Stimulated activated CD8-positive, alpha-beta memory T cell treated with anti-CD3 and anti-CD28 coated beads, Interleukin-4, amount 100 ng/mL, for 1 hour (primary cell): ENCODE data around the gene CASKIN1.

Experiments
- DNase-seq, 2 donors: peaks; one replicate each; pipeline ENCODE4 v3.0.0-alpha.2; 2020; ENCODE audit warnings: low read depth in 2 of 2, low spot score in 1 of 2

The CASKIN1 gene

DNA sequence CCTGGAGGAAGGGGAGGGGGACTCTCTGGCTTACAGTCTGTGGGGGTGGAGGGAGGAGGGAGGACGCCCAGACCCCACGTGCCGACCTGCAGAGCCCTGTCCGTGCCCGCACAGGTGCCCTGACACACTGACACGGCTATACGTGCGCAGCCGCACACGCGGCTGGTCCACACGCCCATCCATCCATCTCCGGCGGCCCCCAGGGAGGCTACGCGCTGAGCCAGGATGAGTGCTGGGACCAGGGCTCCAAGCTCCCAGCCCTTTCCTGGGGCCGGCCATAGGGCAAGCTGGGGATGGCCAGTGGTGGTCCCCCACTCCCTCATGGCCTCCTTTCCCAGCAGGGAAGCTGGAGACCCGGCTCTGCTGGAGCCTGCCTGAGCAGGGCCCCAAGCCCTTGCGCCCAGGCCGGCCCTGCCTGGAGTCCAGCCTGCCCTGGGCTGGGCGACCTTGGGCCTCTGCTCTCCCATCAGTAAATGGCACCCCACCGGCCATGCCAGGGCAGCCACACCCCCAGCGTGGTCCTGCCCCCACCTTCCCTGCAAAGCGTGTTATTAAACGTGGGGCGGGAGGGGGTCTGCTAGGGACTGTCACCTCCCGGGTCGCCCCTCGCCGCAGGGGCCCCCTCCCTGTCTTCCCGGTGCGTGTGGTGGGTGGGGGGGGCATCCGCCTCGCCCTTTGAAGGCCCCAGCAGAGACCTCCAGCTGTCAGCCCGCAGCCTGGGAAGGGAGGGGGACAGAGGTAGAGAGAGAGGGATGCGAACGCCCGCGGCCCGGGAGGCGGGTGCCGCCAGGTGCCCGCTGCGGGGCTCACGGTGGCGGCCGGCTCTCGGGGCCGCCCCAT lies 863 bp downstream of the CASKIN1 start:
- DNase-seq = no peak

DNA sequence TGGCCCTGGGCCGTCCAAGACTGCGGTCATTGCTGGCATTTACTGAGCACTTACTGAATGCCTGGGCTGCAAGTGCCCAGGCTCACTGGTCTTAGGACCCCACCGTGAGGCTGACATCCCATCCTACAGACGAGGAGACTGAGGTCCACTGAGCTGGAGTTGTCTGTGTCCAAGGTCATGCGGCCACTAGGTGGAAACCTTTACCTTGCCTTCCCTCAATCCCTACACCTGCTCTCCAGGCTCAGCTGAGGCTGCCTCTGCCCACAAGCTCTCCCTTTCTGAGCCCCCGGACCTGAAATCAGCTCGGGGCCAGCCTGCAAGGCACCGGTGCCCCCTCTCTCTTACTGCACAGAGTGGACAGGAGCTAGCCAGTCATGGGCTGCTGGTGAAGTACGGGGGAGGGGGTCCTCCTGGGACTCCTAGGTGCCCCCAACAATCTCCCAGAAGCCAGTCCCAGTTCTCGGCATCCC lies 1.5 kb downstream of the CASKIN1 start:
- peak in 1 of 2 donors; percentile 20 for DNase-seq

DNA sequence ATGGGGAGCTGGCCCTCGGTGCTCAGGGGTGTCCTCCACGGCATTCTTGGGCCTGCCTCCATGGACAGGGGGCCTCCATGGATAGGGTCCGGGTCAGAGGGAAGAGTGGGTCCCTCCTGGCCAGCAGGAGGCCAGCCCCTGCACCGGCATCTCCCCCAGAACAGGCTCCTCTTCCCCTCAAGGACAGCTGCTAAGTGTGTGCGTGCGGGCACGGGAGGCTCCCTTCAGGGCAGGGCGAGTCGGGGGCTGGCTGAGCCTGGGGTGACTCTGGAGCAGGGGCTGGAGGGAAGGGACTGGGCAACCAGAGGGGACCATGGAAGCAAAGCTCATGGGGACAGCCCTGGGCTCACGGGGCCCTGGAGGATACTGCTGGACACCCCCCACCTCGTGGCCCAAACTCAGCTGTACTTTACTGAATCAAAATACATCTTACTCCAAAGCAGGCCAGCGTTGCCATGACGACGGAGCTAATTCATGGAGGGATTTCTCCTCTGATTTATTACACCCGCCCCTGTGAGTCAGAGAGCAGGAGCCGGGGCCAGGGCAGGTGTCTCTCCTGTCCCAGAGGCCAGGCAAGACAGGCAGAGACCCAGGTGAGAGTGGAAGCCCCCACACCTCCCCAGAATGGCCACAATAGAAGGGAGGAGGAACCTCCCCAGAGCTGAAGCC lies 2.1 kb downstream of the CASKIN1 start:
- DNase-seq = no peak

DNA sequence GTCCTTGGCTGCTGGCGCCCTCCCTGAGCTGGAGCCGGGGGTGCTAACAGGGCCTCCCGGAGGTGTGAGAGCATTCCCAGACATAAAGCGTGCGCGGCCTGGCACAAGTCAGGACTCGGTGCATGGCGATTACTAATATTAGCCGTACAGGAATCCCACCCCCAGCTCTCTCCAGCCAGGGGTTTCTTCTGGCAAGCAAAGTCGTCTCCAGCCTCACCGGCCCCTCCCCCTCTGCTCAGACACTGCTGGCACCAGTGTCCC lies 5.0 kb downstream of the CASKIN1 start:
- no peak for DNase-seq

DNA sequence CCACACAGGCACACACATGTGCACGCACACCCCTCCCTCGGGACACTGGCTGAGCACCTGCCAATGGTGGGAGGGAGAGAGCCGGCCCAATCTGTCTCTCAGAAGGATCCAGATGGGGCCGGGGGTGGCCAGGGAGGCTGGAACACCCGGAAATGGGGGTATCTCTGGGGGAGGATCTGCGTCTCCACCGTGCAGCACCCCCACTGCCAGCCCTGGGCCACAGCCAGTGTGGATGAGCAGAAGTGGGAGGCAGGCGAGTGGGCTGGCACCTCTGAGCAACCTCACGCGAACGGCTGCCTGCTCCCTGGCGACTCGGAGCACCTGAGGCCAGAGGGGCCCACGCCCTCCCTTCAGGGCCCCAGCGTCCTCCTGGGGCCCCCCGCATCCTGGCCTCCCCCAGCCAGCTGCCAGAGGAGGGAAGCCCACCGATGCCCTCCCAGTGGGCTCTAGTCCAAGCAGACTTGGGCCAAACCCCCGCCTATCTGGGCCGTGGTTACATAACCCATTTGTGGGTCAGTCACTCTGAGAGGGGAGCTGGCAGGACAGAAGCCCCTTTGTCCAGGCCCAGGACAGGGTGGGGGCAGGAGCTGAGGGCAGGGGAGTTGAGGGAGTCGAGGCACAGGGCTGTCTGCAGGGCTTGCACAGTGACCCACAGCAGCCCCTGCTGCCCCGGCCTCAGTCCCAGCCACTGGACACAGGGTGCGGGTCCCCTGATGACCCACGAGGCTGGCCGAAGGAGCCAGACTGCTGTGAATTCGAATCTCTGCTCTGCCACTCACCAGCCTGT lies 5.6 kb downstream of the CASKIN1 start:
- no peak for DNase-seq

DNA sequence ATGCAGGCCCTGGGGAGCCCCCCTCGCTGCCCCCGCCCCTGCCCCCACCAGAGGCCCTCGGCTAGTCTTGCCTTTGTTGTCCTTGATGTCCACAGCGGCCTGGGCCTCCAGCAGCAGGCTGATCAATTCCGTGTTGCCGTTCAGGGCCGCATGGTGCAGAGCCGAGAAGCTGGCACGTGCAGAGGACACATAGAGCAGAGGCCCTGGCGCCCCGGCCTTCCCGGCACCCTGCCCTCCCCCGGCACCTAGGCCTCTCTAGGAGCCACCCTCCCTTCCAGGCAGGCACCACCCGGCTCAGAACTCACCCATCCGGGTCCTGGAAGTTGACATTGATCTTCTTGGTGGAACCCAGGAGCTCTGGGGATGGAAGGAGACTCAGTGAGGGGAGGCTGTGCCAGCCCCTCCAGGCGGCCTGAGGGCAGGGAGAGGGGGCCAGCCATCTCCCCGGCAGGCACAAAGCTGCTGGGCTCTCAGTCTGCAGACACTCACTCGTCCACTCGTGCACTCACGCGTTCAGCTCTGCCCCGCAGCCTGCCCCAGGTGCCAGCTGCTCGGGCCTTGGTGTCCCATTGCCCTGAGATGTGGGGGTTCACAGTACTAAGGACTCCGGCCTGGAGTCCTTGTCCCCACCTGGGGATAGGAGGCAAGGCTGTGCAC lies 6.3 kb downstream of the CASKIN1 start:
- DNase-seq = no peak

DNA sequence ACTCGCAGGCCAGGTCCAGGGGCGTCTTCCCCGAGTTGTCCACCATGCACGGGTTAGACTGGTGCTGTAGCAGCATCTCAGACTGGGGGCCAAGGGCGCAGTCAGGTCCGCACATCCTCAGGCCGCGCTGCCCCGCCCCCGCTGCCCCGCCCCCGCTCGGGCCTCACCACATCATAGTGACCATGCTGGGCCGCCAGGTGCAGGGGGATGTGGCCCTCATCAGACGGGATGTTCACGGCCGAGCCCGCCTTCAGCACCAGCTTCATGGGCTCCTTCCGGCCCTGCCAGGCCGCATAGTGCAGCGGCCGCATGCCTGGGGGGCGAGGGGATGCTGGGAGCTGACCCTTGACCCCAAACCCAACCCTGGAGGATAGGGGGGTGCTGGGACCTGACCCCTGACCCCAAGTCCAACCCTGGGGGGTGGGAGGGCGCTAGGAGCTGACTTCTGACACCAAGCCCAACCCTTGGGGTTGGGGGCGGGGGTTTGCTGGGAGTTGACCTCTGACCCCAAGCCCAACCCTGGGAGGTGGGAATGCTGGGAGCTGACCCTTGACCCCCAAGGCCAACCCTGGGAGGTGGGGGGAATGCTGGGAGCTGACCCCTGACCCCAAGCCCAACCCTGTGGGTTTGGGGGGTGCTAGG lies 7.0 kb downstream of the CASKIN1 start:
- DNase-seq = no peak

DNA sequence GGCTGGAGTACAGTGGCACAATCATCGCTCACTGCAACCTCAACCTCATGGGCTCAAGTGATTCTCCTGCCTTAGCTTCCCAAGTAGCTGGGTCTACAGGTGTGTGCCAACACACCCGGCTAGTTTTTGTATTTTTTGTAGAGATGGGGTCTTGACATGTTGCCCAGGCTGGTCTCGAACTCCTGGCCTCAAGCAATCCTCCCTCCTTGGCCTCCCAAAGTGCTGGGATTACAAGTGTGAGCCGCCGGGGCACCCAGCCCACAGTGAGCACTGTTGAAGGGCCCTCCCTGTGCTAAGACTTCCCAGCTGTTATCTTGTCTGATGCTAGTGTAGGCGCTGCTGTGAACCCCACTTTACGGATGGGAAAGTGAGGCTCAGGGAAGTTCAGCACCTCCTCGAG lies 8.0 kb downstream of the CASKIN1 start:
- no peak for DNase-seq

DNA sequence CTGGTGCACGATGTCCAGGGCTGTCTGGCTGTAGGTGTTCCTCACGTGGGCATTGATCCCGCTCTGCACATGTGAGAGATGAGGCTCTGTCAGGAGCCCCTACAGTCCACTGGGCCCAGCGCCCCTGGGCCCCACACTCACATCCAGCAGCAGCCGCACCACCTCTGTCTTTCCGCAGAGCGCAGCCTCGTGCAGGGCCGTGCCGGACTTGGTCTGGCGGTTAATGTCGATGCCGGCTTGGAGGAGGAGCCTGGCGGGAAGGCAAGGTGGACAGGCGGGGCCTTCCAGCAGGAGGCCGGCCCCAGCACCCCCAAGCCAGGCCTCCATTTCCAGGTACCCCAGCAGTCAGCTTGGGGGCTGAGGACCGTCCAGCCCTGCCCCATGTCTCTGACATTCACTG lies 9.2 kb downstream of the CASKIN1 start:
- DNase-seq = no peak

DNA sequence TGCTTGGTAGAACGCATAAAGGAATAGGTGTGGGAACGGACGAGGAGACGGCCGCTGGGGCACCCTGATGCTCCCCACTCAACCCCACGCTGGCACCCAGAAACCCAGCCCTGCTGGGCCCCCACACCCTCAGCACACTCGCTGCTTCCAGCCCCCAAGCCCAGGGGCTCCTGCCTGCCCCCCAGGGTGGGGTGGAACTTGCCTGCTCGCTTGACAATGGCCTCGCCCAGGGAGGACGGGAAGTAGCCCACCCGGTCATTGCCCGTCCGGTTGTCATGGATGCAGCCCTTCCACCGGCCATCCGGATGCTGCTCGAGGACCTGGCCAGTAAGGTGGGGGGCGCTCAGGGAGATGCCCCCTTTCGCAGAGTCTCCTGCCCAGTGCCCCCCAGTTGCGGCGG lies 9.9 kb downstream of the CASKIN1 start:
- no peak for DNase-seq

DNA sequence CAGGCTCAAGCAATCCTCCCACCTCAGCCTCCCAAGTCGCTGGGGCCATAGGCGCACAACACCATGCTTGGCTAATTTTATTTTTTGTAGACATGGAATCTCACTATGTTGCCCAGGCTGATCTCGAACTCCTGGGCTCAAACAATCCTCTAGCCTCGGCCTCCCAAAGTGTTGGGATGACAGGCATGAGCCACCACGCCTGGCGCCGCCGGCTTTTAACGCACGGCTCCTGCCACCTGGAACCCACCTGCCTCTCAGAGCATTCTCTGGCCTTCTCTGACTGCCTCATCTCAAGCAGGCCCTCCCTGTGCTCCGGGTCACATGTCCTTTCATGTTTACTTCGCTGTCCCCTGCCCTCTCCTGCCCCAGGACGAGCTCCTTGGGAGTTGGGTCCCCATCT lies 10.3 kb downstream of the CASKIN1 start:
- no peak for DNase-seq

DNA sequence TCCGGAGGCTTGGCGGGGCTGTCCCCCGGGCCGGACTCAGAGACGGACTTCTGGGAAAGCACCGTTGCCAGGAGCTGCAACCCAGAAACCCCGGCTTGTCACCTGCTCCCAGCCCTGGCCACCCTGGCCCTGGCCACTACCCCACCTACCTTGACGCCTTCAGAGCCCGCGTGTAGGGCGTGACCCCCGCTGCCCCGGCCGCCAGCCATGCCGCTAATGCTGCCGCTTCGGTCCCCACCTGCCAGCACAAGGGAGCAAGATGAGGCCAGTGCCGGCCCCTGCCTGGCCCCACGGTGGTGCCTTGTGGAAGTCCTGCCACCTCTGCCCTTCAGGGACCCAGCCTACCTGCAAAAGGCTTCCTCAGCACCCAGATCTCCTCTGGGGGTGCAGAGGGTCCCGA lies 11.4 kb downstream of the CASKIN1 start:
- no peak for DNase-seq

DNA sequence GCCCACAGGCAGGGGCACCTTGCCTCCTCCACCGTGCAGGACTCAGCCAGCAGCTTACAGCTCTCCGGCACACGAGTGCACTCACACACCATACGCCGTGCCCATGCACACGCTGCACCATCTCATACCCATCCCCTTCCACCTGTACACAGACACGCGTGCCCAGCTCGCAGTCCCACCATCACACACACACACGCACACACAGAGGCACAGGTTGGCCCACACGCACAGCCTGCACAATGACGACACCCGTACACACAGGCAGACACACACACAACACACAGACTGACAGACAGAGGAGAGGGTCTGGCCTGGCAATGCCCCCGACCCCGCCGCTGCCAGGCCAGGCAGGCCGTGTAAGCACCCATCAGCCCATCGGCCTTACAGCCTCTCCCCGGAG lies 12.1 kb downstream of the CASKIN1 start:
- DNase-seq = no peak

DNA sequence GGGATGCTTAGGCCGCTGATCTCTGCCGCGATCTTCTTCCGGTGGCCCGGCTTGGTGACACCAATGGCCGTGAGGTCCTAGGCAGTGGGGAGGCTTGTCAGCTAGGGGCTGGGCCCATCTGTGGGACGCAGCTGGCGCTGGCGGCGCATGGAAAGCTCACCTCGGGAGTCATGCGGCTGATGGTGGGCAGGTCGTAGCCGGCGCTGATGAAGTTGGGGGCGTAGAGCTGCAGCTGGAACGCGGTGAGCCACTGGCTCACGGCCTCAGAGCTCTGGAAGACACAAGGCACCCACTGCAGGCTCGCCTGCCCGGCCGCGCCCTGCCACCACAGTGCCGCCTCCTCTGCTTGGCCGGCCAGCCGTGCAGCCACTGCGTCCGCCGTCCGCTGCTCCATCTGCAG lies 12.7 kb downstream of the CASKIN1 start:
- DNase-seq = no peak

DNA sequence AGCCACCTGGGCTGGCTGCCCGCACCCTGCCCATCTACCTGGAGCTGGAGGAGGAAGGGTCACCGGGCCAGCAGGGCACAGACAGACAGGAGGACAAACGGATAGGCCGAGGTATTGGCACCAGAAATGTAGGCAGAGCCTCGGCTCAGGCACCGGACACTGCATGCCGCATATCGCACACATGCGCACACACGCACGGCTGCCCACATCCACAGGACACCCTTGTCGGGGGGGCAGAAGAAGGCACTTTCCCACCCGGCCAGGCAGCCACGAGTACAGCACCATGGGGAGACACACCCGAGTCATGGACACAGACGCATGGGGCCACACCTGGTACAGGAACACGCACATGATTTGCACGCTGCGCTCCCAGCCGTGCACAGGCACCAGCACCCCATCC lies 14.5 kb downstream of the CASKIN1 start:
- no peak for DNase-seq

DNA sequence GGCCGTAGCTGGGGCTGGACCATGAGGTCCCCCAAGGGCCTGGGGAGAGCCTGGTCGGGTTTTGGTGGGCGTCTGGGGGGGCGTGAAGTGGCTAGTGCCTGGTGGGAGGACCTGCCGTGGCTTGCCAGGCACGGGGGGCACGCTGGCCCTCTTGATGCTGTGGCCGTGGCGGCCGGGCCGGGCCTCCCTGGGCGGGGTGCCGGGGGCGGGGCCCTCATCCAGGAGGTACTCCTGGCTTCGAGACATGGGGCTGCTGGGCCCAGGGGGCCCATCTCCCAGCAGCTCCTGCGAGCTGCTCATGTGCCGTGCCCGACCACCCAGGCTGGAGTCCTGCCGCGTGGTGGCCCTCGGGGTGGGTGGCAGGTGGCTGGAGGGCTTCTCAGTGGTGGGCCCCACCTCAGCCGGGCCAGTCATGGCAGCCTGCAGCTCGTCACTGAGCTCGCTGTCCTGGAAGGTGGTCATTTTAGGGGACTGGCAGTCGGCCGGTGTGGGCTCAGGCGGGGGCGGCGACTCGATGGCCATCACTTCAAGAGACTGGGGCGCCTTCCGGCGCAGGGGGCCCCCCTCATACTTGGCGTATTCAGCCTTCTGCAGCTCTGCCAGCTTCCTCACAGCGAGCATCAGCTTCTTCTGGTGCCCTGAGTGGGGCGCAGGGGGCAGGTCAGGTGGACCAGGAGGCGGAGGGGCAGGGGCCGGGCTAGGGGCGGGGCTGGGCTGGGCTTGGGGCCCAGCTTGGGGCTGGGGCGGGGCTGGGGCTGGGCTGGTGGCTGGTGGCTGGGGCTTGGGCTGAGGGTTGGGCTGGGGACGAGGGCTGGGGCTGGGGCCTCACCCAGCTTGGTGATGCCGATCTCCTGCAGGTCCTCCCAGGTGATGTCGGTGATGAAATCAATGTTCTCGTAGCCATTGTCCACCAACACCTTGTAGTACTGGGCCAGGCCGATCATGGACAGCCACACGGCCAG lies 15.2 kb downstream of the CASKIN1 start:
- DNase-seq = no peak

DNA sequence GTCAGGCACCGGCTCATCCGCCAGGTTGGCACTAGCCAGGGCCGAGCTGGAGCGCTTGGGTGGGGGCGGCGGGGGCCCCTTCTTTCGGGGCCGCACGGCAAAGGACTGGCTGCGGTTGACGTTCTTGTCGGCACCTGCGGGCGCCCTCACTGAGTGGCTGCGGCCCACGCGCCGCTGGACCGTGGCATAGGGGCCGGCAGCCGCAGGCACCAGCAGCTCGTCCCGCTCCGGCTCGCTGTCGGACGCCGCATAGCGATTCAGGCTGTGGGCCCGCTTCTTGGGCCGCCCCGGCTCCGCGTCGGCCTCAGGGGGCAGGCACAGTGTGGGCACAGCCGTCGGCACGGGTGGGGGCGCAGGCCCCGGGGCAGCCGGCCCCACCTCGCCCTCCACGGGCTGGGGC lies 15.9 kb downstream of the CASKIN1 start:
- DNase-seq = no peak

DNA sequence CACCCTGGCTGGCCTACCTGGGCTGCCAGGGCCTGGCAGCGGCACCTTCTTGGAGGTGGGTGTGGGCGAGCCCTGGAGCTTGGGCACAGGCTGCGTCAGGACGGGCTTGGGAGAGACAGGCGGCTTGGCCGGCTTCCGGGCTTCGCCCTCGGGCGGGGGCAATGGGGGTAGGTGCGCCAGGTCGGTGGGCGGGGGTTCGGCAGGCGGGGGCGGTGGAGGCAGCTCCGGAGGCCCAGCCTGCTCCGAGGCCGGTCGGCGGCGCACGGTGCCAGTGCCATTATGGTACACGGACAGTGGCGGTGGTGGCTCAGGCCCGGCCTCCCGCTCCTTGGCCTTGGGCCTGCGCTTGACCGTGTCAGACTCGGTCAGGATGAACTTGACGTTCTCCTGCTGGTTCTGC lies 16.8 kb downstream of the CASKIN1 start:
- no peak for DNase-seq

DNA sequence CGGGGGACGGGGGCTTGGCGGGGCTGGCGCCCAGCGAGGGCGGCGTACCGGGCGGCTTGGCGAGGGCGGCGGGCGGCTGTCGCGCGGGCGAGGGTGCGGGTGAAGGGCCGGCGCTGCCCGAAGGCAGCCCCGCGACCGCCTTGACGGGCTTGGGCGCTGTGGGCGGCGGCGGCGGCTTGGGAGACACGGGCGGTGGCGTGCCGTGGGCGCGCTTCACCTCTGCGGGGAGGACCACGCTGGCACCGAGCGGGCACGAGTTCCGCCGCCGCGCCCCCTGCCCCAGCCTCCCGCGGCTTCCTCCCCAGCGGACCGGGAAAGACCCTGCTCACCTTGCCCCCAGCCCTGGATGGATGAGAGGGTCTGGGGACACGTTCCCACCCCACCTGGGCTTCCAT lies 17.3 kb downstream of the CASKIN1 start:
- DNase-seq = no peak
